NCI-H69 (cell line): ENCODE measurements around the gene EXD3.

Experiments
- DNase-seq: peaks from one replicate; lab custom pipeline; 2025; lab: John Stamatoyannopoulos, UW

The EXD3 gene

DNA sequence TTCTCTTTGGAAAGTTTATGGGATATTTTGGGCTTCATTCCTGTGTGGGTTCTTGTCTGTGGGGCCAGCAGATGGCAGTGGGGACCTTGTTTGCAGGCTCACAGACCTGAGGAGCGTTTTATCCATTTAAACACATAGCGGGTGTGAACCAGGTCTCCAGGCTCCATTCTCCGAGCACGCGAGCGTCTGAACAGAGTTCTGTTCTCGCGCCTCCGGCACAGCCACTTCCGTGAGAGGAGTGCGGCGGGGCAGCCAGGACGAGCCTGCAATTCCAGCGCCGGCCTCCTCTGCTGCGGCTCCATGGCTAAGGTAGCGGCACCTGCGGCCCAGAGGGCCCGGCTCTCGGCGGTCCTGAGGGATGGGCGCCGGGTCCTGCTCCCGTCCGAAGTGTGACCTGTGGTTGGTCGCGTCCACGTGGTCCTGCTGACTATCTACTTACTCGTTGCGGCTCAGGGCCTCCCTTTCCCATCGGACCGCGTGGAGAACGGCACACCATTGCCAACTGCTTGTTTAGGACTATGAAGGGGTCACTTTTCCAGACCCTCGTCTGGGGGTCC lies 128.2 kb downstream of the EXD3 start:
- peak; percentile 52 for DNase-seq

DNA sequence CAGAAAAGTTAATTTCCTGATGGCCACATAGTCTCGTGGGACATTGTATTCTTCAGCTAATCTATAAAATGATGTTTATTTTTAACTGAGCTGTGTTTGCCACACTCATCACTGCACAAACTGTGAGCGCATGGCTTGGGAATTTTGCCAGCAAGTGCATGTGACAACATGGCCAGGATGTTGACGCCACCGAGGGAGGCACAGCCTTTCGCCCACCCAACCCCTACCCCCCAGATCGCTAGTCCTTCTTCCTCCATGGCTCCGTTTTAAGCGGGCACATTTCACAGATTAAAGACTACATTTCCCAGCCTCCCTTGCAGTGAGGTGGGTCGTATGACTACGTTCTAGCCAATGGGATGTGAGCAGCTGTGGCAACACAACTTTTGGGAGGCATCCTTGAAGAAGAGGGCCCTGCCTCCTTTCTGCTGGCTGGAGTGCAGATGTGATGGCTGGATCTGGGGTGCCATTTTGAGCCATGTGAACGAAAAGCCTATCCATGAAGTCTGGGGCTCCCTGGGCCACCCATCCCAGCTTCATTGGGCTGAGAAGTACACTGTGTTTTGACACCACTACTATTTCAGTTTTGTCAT lies 128.8 kb downstream of the EXD3 start:
- DNase-seq, result peak; percentile 76

DNA sequence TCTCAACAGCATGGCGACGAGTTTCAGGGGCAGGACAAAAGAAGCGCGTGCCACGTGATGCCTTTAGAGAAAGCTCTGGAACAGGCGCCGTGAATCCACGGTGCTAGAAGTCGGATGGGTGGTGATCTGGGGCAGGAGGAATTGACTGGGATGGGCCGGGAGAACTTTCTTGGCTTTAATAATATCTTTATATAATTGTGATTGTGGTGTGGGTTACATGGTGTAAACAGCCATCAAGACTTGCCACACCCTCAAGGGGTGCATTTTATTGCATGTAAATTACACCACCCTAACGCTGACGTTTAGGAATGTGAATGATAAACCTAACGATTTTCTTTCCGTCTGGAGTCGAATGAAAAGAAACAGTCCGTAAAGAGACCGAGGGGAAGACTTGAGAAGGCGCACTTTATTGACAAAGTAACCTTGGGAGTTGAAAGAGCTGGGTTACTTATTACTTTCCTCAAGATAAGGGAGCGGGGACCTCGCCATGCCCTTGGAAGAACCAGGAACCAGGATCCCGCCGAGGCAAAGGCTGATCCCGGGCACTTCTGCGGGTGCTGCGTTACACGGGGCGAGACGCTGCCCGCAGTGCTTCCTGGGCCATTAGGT lies 129.4 kb downstream of the EXD3 start:
- peak; percentile 70 for DNase-seq

DNA sequence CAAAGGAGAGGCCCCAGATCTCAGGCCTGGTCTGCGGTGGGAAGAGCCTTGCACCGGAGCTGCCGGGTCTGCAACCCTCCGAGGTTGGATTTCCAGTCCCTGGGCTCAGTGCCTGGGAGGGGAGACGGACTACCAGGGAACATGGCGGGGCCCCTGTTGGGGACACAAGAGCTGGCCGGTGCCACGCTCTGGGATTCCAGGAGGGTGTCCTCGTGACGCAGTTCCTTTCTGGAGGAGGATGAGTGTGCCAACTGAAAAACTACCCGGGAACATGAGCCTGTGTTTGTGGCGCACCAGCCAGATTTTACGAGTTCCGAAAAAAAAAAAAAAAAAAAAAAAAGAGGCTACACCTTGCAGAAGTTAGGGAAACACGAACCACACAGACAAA lies 129.9 kb downstream of the EXD3 start:
- DNase-seq, result no peak

DNA sequence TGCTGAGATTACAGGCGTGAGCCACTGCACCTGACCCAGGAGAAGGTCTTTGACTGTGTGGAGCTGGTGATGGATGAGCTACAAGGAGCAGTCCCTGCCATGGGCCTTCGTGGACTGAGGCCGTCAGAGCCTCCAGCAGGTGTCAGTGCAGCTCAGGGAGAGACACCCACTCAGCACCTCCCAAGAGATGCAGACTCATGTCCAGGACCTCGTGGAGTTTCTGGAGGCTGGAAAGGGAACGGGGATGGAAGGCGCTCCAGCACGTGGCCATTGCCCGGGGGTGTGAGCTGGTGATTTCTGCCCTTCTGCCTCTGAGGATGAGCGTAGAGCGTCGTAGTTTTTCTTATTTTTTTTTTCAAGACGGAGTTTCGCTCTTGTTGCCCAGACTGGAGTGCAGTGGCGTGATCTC lies 136.0 kb downstream of the EXD3 start:
- DNase-seq, result peak; percentile 86

DNA sequence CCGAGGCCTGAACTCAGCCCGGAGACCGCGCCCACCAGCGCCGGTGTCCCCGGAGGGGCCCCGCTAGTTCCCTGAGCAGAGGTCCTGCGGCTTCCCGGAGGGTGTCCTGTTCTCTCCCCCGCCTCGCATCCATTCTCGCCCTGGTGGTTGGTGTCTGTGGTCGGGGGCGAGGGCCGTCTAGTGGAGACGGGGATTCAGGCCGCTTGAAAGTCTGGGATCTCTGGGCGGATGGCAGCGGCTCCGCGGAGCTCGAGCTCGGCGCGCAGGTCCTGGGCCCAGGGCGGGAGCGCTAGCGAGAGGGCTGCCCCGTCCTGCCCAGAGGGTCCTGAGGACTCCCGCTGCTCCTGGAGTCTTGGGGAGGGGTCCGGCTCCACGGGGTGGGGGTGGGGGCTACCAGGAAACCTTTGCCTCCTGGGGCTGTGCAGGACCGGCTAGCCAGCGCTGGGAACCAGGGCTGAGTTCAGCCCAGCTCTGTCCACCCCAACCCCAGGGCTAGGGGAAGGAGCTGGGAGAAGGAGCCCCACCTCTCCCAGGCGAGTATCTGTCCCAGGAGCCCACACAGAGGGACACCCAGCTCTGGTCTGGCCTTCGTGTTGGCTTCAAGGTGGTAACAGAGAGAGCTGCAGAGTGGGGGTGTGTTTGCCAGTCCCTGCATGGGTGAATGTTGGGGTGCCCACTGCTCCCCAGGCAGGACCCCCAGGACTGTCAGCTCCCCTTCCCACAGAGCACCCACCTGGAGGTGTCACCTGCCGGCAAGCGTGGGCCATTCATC lies 141.4 kb downstream of the EXD3 start:
- DNase-seq, result no peak

DNA sequence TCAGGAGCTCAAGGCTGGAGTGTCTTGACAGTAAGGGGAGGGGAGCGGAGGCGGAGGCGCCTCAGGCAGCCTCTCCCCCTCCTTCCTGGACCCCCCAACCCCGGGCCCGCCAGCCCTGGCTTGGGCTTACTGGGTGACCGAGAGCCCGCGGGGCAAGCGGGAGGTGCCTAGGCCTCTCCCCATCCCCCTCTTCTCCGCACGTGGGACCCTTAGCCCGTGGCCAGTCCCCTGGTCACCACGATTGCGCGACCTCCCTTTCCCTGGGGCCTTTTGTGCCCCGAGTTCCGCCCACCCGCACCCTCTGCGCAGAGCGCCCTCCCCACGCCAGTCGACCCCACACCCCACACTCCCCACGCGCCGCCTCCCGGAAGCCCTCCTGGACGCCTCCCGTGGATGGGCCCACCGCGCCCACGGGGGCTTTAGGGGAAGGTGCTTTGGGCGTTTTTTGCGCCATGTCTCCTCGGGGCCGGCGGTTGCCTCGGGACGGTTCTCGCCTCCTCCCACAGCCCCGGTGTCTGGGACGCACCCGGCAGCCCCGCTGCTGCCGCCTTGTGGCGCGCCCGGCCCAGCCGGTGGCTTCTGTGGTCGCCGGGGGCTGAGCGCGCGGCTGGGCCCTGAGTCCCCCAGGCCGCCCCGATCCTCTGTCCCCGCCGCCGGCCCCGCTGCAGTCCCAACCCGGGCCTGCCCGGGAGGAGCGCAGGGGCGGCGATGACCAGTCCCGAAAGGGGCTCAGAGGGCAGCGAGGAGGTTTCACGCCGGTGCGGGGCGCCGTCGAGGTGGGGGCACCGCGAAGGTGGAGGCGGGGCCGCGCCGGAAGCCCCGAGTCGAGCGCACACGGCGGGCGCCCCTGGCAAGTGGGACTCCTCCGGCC lies 142.3 kb downstream of the EXD3 start:
- no peak for DNase-seq

DNA sequence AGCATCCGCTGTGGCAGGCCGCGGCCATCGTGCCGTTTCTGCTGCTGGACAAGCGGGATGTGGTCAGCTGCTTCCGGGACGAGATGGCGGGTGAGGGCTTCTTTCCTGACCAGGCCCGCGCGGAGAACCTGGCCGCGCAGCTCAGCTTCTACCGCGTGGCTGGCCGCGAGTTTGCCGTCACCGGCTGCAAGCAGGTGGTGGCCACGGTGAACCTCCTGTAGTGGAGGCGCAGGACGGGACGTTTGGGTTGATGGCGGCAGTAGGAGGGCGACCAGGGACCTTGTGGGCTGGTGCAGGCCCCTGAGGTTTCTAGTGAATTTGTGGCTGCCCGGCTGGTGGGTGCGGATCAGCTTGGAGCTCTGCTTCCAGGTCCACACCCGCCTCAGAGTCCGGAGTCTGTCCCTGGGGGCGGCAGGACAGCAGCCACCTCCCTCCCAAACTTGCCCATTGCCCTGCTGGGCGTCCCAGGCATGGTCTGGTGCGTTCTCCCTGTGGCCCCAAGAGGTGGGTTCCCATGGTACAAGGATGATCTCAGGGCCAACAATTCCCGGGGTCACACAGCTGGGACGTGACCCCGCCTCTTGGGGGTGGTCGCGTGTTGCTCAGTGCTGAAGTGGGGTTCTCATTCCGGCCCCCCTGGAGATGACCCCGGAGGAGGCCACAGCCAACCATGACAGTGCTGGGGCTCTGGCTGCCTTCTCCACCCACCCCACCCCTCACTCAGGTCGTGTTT lies 143.1 kb downstream of the EXD3 start:
- no peak for DNase-seq

DNA sequence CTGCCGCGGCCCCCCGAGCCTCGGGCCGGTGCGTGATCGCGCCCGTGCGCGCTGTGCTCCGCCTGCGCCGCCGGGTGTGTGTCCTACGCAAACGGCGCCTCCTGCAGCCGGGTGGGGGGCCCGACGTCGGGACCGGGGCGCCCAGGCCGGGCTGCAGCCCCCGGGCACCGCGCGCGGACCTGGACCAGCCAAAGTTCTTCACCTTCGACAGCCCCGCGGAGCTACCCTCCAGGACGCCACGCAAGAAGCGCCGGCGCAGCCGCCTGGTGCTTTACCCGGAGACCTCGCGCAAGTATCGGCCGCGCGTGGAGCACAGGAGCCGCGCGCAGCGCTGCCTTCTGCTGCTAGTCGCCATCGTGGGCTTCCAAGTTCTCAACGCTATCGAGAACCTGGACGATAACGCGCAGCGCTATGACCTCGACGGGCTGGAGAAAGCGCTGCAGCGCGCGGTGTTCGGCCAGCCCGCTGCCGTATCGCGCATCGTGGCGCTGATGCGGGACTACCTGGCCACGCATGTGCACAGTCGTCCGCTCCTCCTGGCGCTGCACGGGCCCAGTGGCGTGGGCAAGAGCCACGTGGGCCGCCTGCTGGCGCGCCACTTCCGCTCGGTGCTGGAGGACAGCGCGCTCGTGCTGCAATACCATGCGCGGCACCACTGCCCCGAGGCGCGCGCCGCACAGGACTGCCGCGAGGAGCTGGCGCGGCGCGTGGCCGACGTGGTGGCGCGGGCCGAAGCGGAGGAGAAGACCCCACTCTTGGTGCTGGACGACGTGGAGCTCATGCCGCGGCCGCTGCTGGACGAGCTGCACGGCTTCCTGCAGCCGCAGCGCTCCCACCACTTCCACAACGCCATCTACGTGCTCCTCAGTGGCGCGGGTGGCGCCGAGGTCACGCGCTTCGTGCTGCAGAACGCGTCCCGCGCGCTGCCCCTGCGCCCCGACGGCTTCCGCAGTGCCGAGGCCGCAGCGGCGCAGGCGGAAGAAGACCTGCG lies 143.9 kb downstream of the EXD3 start:
- no peak for DNase-seq

DNA sequence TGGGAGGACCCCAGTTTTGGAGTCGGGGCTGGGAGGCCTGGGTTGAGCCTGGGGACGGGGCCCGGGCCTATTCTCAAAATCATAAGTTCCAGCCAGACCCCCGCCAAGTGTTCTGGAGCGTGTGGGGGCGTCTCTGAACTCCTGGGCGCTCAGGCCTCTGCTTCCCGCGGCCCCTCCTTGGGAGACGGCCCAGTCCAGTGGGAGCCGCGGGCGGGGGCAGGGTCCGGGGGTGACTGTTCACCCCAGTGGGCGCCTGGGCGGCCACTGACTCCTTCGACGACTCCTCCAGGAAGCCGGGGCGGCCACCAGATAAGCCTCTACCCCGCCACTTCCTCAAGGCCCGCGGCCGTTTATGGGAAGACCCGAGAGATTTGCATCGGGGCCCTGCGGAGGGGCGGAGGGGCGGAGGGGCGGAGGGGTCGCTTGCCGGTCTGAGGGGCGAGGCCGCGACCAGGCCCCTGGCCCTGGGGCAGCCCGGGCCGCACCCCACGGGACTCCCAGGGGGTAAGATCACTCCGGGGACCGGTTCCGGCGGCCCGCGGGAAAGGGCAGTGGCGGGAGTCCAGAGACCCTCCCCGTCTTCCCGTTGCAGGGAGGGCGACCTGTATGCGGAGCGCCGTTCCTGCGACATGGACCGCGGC lies 144.8 kb downstream of the EXD3 start:
- no peak for DNase-seq

DNA sequence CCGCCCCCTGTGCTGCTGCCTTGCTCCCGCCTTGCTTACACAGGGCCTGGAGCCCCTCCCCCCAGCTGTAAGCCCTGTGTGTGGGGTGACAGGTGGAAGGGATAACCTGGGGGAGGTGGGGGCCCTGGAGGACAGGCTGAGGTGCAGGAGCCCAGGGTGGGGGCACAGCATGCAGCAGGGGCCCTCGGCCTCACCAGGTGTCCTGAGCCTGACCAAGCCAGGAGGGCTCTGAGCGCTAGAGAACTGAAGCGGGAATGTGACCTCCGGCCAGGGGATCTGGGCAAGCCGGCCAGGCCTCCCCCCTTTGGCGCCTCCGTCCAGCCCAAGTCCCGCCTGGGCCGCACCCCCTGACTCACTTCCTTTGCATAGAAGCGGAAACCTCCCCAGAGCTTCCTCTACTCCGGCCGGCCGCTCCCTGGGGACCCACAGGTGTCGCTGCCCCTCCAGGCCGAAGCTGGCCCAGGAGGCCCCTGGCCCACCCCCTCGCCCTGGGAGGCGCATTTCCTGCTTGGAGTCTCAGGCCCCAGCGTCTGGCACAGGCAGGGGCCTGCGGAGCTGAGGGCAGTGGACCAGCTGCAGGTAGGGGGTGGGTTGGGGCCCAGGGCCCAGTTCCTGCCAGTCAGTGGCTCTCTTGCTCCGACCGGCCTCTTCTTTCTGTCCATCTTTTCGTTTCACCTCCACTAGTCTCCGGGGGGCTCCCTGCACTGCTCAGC lies 145.5 kb downstream of the EXD3 start, which contains the start of gene TOR4A:
TSS of gene TOR4A (plus strand) at position 398 of the 713 bp plus-strand sequence. CDS start 964 bp downstream, outside the sequence.
- no peak for DNase-seq

DNA sequence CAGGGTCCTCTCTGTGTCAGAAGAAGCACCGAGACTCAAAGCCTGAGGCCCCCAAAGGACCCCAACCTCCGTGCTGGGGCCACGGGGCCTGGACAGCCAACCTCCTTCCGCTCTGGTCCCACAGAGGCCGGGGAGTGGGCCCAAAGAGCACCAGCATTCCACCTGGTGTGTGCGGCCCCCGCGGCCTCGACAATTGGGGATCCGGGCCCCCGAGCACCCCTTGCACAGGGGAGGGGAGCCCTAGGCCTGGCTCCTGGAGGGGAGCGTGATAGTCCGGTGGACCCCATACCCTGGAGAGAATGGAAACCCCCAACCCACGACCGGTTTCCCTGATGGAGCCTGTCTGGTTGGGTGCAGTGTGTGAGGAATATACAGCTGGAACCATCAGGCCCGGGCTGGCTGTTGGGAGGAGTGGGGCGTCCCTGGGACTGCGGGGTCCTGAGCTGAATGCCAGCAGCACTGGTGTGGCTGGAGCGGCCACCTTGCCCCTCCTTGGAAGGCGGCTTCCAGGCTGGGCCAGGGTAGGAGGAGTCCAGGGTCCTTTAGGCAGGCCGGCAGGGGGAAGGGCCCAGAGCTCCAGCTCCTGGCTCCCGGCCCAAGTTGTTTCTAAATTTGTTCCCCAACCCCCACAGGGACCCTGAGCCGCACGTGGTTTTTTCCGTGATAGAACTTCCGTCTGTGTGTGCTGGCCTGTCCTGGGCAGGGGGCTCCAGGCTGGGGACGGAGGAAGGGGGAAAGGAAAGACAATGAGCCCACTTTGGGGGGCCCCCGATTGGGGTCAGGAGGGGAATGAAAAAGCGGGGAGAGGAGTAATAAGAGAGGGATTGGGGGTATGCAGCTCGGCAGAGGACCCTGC lies 146.3 kb downstream of the EXD3 start:
- no peak for DNase-seq

DNA sequence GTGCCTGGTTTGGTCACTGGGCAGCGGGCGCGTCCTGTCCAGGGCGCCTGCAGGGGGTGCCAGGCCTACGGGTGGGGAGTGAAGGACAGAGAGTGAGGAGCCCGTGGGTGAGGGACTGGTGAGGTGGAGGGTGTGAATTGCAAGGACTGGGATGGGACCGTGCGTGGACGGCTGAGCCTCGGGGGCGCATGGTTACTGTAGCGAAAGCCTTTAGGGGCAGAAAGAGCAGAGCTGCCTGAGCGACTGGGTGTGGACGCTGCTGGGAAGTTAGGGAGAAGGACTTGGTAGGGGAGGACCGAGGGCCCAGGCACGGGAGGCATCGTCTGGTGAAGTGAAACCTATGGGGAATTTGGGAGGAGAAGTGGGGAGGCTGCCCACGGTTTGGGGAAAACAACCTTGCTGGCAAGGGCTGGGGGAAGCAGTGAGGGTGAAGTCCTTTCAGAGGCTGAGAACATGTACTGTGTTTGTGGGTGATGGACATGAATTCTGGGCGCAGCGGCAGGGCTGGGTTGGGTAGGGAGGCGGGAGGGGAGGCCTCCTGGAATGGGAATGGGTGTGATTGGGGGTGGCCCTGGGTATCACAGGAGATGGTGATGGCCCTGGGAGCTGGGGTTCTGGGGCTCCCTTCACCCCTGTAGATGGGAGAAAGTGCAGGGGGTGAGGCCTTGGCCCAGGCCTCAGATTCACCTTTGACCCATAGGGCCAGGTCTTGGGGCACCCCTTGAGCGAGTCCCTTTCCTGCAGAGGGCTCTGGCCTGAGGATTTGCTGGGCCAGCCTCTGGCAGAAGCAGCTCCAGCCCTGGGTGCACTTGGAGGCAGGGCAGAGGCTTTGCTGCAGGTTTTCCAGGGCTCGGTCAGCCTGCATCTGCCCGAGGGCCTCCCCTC lies 147.1 kb downstream of the EXD3 start:
- no peak for DNase-seq

DNA sequence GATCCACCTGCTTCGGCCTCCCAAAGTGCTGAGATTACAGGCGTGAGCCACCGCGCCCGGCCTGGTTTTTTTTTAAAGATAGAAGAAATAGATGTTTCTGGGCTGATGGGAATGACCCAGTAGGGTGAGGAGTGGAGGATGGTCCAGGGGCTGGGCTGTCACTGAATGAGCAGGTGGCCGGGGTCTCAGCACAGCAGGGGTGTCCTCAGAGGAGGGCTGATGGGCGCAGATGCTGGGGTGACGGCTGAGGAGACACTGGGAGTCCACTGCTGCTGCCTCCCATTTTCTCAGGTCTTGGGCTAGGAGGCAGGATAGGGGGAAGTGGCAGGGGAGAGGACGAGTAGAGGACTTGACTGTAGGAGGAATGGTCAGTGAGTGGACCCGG lies 147.8 kb downstream of the EXD3 start:
- no peak for DNase-seq

DNA sequence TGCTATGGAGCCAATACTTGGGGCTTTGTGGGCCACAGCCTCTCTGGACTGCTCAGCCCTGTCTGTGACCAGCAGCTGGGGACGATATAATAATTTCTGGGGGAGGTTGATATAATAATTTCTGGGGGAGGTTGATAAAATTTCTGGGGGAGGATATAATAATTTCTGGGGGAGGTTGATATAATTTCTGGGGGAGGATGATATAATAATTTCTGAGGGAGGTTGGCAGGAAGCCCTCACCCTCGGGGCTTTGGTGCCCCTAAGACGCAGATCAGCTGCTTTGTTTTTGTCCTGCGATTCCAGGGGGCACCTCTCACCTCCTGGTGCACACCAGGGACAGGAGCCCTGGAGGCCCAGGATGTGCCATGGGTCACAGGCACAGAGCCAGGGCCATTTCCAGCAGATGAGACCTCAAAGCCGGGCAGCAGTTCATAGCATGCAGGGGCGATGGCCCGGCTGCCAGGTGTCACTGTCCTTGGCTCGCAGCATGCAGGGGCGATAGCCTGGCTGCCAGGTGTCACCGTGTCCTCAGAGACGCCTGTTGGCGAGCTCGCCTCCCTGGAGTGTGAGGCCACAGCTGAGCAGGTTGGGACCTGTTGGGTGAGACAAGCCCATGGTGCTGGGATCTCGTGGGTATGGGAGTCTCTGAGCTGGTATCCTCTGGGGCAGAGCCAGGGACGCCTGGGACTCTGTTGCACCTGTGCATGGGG lies 149.2 kb downstream of the EXD3 start:
- peak; percentile 77 for DNase-seq

DNA sequence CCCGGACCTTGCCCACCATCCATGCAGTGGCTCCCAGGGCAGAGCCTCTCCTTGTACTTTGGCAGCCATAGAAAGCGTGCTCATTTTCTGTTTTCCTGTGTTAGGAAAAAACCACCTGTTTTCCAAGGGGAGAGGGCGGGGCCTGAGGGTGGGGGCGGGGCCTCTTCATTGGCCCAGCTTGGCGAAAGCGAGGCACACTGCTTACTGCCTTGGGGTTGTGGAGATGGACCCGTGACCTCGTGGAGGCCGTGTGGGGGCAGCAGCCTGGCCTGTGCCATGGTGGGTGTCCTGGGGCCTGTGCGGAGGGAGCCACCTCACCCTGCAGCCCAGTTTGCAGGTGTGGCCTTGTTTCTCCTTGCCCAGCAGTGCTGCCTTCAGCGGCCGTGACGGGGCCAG lies 149.9 kb downstream of the EXD3 start:
- DNase-seq, result no peak
